DOHH2 (cell line): Measurements from ENCODE around the gene CEP19.
A peak's percentile ranks its signal among the peaks of the same experiment; 100 is the strongest.
"Not testable (repeated sequence)": the region's sequence is repeated elsewhere in the genome, so short reads cannot be mapped to it uniquely, and the experiment has no call there.

Source experiments
- H3F3A ChIP-seq: fragments of 200-600 bp; sonication (generic), shearing (Covaris generic); 2 replicates; pipeline ENCODE4 v1.6.0; 2016; ENCODE audit warnings: antibody characterized with exemption, mild to moderate bottlenecking; ENCODE audit not compliant: control insufficient read depth, insufficient read depth
- H3K27ac ChIP-seq: fragments of 200-600 bp; sonication (generic); 2 replicates; pipeline ENCODE4 v1.5.1; 2014; ENCODE audit warnings: low read depth, mild to moderate bottlenecking, low read length, moderate library complexity
- H3K27me3 ChIP-seq: fragments of 200-600 bp; sonication (generic); 2 replicates; pipeline ENCODE4 v1.6.1; 2014; ENCODE audit warnings: mild to moderate bottlenecking, low read length, mixed read lengths; ENCODE audit not compliant: control insufficient read depth
- H3K36me3 ChIP-seq: fragments of 200-600 bp; sonication (generic); 2 replicates; pipeline ENCODE4 v1.6.1; 2014; ENCODE audit warnings: mild to moderate bottlenecking, low read length, moderate library complexity, mixed read lengths; ENCODE audit not compliant: control insufficient read depth
- H3K4me1 ChIP-seq: fragments of 200-600 bp; sonication (generic); 2 replicates; pipeline ENCODE4 v1.6.1; 2014; ENCODE audit warnings: mild to moderate bottlenecking, low read length, mixed read lengths; ENCODE audit not compliant: control insufficient read depth
- H3K4me2 ChIP-seq: fragments of 200-600 bp; sonication (generic); 2 replicates; pipeline ENCODE4 v1.6.0; 2014; ENCODE audit warnings: mild to moderate bottlenecking, low read length, moderate library complexity
- H3K4me3 ChIP-seq: fragments of 200-600 bp; sonication (generic); 2 replicates; pipeline ENCODE4 v1.5.1; 2014; ENCODE audit warnings: mild to moderate bottlenecking, low read length, mixed read lengths
- H3K79me2 ChIP-seq: fragments of 200-600 bp; sonication (generic); 2 replicates; pipeline ENCODE4 v1.6.1; 2014; ENCODE audit warnings: mild to moderate bottlenecking, low read length, mixed read lengths; ENCODE audit not compliant: control insufficient read depth
- H3K9me2 ChIP-seq: fragments of 200-600 bp; sonication (generic); replicated peaks from 2 replicates; pipeline ENCODE4 v1.6.1; 2014; ENCODE audit warnings: mild to moderate bottlenecking, low read length, mixed read lengths; ENCODE audit not compliant: control insufficient read depth
- H3K9me3 ChIP-seq: fragments of 200-600 bp; sonication (generic); 2 replicates; pipeline ENCODE4 v1.6.1; 2014; ENCODE audit warnings: antibody characterized with exemption, low read length, mixed read lengths; ENCODE audit not compliant: control insufficient read depth, insufficient read depth
- H4K20me1 ChIP-seq: fragments of 200-600 bp; sonication (generic); 2 replicates; pipeline ENCODE4 v1.6.0; 2014; ENCODE audit warnings: low read depth, mild to moderate bottlenecking, antibody characterized with exemption, low read length, moderate library complexity; ENCODE audit not compliant: control insufficient read depth, insufficient read depth
- EZH2phosphoT487 ChIP-seq: fragments of 200-600 bp; sonication (generic); IDR thresholded peaks from 2 replicates; pipeline ENCODE4 v1.6.1; 2017; ENCODE audit warnings: borderline replicate concordance, mild to moderate bottlenecking, antibody characterized with exemption, low read length, moderate library complexity, mixed read lengths
- TF ChIP-seq, protein P1 (sequence below): fragments of 200-600 bp; sonication (generic); IDR thresholded peaks from one replicate; pipeline ENCODE4 v1.5.1; 2014; ENCODE audit warnings: antibody characterized with exemption, mild to moderate bottlenecking, low read depth, low read length; ENCODE audit not compliant: poor library complexity, severe bottlenecking

Gene CEP19

DNA sequence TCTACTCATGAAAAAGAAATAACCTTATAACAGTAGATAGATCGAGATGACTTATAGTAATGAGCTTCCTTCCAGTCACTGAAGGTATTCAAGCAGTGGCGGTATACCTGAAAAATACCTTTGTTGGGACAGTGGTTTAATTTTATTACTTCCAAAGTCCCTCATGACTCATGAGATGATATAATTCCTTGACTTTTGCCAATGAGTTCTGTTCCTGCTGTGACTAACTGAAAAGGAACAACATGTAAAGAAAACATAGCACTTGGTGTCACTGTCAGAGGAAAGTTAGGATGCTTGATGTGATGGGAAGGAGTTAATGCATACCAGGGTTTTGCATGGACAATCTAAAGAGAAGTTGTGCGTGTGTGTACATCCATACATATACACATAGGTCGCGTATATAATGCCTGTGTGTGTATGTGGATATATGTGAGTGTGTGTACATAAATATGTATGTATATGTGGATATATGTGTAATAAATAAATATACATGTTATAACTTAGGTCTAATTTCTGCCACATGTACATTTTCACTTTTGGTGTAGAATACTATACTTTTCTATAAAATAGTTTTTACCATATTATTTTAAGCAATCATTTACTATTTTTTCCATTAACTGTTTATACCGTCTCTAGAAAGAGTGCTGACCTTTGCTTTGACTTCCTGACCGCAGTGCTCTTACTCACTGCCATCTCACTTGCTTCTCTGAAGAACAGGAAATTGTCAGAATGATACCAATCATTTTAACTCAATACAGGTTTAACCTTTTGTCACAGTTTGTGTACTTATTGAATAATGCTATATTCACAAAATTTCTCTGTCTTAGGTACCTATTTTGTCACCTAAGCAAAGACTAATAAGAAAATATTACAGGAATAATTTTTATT lies 15.0 kb upstream of the CEP19 start:
- H3K9me2 ChIP-seq = no peaks in the 10 kb centered on the region
- no peaks in the 10 kb centered on the region for H3K4me1 ChIP-seq
- no peak overlapping the region for H3K4me3 ChIP-seq
- no peaks in the 10 kb centered on the region for H3K9me3 ChIP-seq
- no peaks in the 10 kb centered on the region for H4K20me1 ChIP-seq
- H3K36me3 ChIP-seq = peaks cover 27% of the 10 kb centered on the region
- TF ChIP-seq, protein P1, sequence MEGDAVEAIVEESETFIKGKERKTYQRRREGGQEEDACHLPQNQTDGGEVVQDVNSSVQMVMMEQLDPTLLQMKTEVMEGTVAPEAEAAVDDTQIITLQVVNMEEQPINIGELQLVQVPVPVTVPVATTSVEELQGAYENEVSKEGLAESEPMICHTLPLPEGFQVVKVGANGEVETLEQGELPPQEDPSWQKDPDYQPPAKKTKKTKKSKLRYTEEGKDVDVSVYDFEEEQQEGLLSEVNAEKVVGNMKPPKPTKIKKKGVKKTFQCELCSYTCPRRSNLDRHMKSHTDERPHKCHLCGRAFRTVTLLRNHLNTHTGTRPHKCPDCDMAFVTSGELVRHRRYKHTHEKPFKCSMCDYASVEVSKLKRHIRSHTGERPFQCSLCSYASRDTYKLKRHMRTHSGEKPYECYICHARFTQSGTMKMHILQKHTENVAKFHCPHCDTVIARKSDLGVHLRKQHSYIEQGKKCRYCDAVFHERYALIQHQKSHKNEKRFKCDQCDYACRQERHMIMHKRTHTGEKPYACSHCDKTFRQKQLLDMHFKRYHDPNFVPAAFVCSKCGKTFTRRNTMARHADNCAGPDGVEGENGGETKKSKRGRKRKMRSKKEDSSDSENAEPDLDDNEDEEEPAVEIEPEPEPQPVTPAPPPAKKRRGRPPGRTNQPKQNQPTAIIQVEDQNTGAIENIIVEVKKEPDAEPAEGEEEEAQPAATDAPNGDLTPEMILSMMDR = no peak
- TF ChIP-seq EZH2phosphoT487 = no peak
- H3K79me2 ChIP-seq = no peaks in the 10 kb centered on the region
- no peak overlapping the region for H3K27ac ChIP-seq
- H3K27me3 ChIP-seq = no peaks in the 10 kb centered on the region
- H3F3A ChIP-seq = no peaks in the 10 kb centered on the region
- no peak overlapping the region for H3K4me2 ChIP-seq

DNA sequence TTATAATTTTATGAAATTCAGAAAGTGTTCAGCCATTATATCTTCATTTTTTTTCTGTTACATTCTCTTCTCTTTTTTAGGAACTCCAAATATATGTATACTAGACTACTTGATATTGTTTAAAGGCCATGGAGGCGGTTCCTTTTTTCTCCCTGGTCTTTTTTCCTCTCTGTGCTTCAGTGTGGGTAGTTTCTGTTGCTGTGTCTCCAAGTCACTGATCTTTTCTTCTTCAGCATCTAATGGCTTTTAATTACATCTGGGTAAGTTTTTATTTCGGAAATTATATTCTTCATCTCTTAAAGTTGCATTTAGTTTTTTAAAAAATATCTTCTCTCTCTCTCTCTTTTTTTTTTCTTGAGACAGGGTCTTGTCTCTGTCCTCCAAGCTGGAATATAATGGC lies 9.0 kb upstream of the CEP19 start:
- no peaks in the 10 kb centered on the region for H3F3A ChIP-seq
- no peaks in the 10 kb centered on the region for H3K27me3 ChIP-seq
- H4K20me1 ChIP-seq = no peaks in the 10 kb centered on the region
- no peaks in the 10 kb centered on the region for H3K9me3 ChIP-seq
- no peaks in the 10 kb centered on the region for H3K9me2 ChIP-seq
- H3K4me3 ChIP-seq = no peak overlapping the region
- H3K27ac ChIP-seq = no peak overlapping the region
- peaks cover 55% of the 10 kb centered on the region for H3K36me3 ChIP-seq
- no peak overlapping the region for H3K4me2 ChIP-seq
- no peak for TF ChIP-seq EZH2phosphoT487
- TF ChIP-seq, protein P1 = no peak
- H3K79me2 ChIP-seq = peaks cover 3% of the 10 kb centered on the region; the same call in 1 of the 2 replicates
- H3K4me1 ChIP-seq = no peaks in the 10 kb centered on the region

DNA sequence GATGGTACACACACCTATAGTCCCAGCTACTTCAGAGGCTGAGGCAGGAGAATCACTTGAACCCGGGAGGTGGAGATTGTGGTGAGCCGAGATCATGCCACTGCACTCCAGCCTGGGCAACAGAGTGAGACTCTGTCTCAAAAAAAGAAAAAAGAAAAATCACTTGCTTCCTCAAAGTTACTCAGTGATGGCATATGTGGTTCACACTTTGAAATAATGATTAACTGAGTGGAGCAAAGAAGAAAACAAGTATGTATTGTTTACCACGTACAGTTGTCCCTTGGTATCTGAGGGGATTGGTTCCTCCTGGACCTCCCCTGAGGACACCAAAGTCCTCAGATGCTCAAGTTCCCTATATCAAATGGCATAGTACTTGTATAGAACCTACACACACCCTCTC lies 5.1 kb upstream of the CEP19 start:
- H3K4me3 ChIP-seq, H4K20me1 ChIP-seq, H3K9me2 ChIP-seq, H3K9me3 ChIP-seq, H3K27ac ChIP-seq, H3K27me3 ChIP-seq, H3K4me2 ChIP-seq, H3F3A ChIP-seq: not testable (repeated sequence)
- Histone ChIP-seq H3K4me1 (peaks cover 10% of the 10 kb centered on the region), H3K36me3 (peaks cover 37% of the 10 kb centered on the region), H3K79me2 (peaks cover 25% of the 10 kb centered on the region)

DNA sequence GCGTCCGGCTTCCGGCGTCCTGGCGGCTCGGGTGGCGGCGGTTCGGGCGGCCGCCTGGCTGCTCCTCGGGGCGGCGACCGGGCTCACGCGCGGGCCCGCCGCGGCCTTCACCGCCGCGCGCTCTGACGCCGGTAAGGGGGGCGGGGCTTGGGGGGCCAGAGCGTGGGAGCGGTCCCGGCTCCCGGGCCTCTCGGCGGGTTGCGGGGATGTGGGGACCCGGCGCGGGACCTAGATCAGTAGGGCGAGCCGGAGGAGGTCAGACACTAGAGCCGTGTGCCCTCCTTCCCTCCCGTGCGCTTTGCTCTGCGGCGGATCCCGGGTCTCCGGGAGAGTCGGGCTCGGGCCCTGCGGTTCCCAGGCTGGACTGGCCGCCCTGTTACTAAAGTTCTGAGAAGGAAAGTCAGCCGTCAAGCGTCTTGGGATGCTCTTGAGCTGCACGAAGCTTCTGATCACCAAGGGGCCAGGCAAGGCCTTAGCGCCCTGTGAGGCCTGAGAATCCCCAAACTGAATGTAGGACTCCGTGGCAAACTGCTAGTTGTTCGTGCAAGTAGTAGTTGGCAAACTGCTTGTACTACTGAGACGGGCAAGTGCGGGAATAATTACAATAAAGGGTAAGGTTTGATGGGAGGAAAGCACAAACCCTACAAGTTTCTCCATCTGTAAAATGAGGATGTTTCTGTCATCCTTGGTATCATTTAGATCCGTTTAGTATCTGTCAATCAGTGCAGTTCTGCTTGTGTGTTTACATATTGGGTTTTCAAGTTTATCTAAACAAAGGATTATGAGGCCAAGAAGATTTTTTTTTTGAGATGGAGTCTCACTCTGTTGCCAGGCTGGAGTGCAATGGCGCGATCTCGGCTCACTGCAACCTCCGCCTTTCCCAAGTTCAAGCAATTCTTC lies 714 bp upstream of the CEP19 start:
- TF ChIP-seq EZH2phosphoT487 = no peak
- TF ChIP-seq, protein P1 = no peak
- Histone ChIP-seq H3F3A (peaks cover 7% of the 10 kb centered on the region), H3K4me1 (peaks cover 17% of the 10 kb centered on the region), H3K36me3 (0 out of 2 replicates have a peak, but pooled peaks cover 4% of the 10 kb centered on the region), H3K27me3 (no peaks in the 10 kb centered on the region), H3K9me2 (no peaks in the 10 kb centered on the region), H3K4me3 (peak overlapping the region; percentile 82), H3K9me3 (no peaks in the 10 kb centered on the region), H3K4me2 (peak overlapping the region; percentile 75), H3K27ac (peak overlapping the region; percentile 63), H4K20me1 (no peaks in the 10 kb centered on the region), H3K79me2 (peaks cover 21% of the 10 kb centered on the region)
